Measurements from ENCODE around the gene TTLL9. TPM values are rescaled to one million over a fixed set of nuclear protein-coding genes. Genes with fewer than 3 reads are reported as not detected.
A peak's percentile ranks its signal among the peaks of the same experiment; 100 is the strongest.

The TTLL9 gene
- total and polyA plus RNA-seq, 12 donors: 0.13 to 0.88 (median 0.23) TPM; not detected in 5

- no peak for TF ChIP-seq POLR2A (IDR thresholded peaks at IDR 0.05)
- TF ChIP-seq, protein P1, sequence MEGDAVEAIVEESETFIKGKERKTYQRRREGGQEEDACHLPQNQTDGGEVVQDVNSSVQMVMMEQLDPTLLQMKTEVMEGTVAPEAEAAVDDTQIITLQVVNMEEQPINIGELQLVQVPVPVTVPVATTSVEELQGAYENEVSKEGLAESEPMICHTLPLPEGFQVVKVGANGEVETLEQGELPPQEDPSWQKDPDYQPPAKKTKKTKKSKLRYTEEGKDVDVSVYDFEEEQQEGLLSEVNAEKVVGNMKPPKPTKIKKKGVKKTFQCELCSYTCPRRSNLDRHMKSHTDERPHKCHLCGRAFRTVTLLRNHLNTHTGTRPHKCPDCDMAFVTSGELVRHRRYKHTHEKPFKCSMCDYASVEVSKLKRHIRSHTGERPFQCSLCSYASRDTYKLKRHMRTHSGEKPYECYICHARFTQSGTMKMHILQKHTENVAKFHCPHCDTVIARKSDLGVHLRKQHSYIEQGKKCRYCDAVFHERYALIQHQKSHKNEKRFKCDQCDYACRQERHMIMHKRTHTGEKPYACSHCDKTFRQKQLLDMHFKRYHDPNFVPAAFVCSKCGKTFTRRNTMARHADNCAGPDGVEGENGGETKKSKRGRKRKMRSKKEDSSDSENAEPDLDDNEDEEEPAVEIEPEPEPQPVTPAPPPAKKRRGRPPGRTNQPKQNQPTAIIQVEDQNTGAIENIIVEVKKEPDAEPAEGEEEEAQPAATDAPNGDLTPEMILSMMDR (IDR thresholded peaks at IDR 0.05): no peak
- peak in 1 of 7 donors; percentile 52 for DNase-seq
- peaks cover 19% of the 10 kb centered on the region for H3K27me3 ChIP-seq
- no peaks in the 10 kb centered on the region for H3K36me3 ChIP-seq (replicated peaks in 1 of 2)
- H3K9me3 ChIP-seq (replicated peaks in 1 of 3): no peaks in the 10 kb centered on the region
- no peak within 1 kb of the TSS for H3K27ac ChIP-seq
- 0 to 3% (median 2%) methylated on average over 11 to 38 of the region's 38 CpGs for WGBS, 4 donors
- intact Hi-C loops (cut with DNase I): loop anchor here in 1 of 2 donors (10.0 kb wide), 1 partner anchor 627 kb away; no protein-coding TSS in a partner anchor
- H3K4me3 ChIP-seq: peak within 1 kb of the TSS in 1 of 4 donors; percentile 29
- H3K4me1 ChIP-seq (replicated peaks in 1 of 2): no peaks in the 10 kb centered on the region
Observed at GRCh38 chr20:31967830-31968249, 97.4 kb downstream of the TTLL9 start, which contains the start of gene XKR7. Gene XKR7, plus strand, starts transcription at chr20:31968151. Its CDS starts 25 bp downstream, at chr20:31968176.

GRCh38 chr20:31968291-31969126 lies 98.1 kb downstream of the TTLL9 start:
- Histone ChIP-seq H3K36me3 (replicated peaks in 1 of 2) (no peaks in the 10 kb centered on the region), H3K4me3 (peak overlapping the region in 1 of 4 donors; percentile 29), H3K27ac (no peak overlapping the region), H3K9me3 (replicated peaks in 1 of 3) (no peaks in the 10 kb centered on the region), H3K27me3 (peaks cover 19% of the 10 kb centered on the region), H3K4me1 (replicated peaks in 1 of 2) (no peaks in the 10 kb centered on the region)
- TF ChIP-seq, protein P1 (IDR thresholded peaks at IDR 0.05): no peak
- no peak for TF ChIP-seq POLR2A (IDR thresholded peaks at IDR 0.05)
- WGBS, 4 donors: 2 to 4% (median 3%) methylated on average over 23 to 57 of the region's 57 CpGs
- peak; percentile 67 to 79 (median 74) for DNase-seq
- intact Hi-C loops (cut with DNase I): loop anchor here in 1 of 2 donors (10.0 kb wide), 1 partner anchor 626 kb away; no protein-coding TSS in a partner anchor

DNA sequence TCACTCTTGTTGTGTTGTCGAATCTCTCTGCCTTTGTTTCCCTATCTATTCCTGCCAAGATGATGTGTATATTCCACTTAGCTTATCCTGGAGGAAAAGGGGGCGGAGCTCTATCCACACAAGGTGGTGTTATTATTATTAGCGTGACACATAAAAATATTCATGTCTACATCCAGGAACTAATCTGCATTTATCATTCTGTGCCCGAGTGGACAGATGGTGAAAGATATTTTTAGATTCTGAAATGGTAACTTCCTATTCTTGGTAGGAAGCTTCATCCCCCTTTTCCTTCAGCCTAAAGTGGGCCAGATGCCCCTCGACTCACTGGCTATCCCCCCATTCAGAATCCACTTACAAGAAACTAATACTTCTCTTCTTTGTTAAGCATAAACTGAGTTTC lies 99.6 kb downstream of the TTLL9 start:
- intact Hi-C loops (cut with DNase I): loop anchor here in 1 of 2 donors (10.0 kb wide), 1 partner anchor 625 kb away; no protein-coding TSS in a partner anchor
- H3K4me1 ChIP-seq (replicated peaks in 1 of 2): no peaks in the 10 kb centered on the region
- no peaks in the 10 kb centered on the region for H3K9me3 ChIP-seq (replicated peaks in 1 of 3)
- no peak for DNase-seq
- peaks cover 19% of the 10 kb centered on the region for H3K27me3 ChIP-seq
- WGBS, 4 donors: 49 to 58% (median 52%) methylated on average over 5 of the region's 5 CpGs
- H3K4me3 ChIP-seq: no peak overlapping the region
- no peaks in the 10 kb centered on the region for H3K36me3 ChIP-seq (replicated peaks in 1 of 2)
- H3K27ac ChIP-seq: no peak overlapping the region
- no peak for TF ChIP-seq POLR2A (IDR thresholded peaks at IDR 0.05)

DNA sequence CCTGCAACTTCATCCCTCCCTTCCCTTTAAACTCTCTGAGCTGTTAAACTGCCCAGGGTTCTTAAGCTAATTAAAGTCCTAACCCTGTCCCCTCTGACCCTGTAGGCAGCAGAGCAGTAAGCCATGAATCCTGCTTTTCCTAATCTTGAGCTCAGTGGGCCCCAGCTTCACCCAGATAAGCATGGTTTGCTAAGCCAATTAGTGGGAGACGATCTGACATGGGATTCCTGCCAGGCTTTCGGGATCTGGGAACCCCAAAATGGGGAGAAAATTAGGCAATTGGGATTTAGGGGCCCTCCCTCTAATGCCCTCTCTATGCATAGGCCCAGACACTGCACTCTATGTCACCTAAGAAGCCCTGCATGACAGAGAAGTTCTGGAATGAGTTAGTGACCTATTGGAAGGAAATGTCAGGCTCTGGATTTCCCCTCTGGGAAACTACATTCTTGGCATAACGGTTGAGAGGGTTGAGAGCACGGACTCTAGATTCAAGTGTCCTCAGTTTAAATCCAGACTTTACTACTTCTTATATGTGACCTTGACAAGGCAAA lies 102.1 kb downstream of the TTLL9 start:
- H3K27me3 ChIP-seq: peaks cover 4% of the 10 kb centered on the region

More for the DNA sequence above, 102.1 kb downstream of the TTLL9 start:
- intact Hi-C loops (cut with DNase I): no loop called here
- Histone ChIP-seq H3K9me3 (replicated peaks in 1 of 3) (no peaks in the 10 kb centered on the region), H3K4me1 (replicated peaks in 1 of 2) (no peaks in the 10 kb centered on the region), H3K4me3 (no peak overlapping the region), H3K36me3 (replicated peaks in 1 of 2) (no peaks in the 10 kb centered on the region), H3K27ac (no peak overlapping the region)
- no peak for TF ChIP-seq POLR2A (IDR thresholded peaks at IDR 0.05)
- TF ChIP-seq, protein P1 (IDR thresholded peaks at IDR 0.05): no peak
- WGBS, 4 donors: 48 to 56% (median 48%) methylated on average over 4 of the region's 4 CpGs
- no peak for DNase-seq

All from adrenal gland (tissue), 12 donors.